ENCODE measurements around the gene PTRH1. TPM values are rescaled to one million over a fixed set of nuclear protein-coding genes. Genes with fewer than 3 reads are reported as not detected.
A peak's percentile ranks its signal among the peaks of the same experiment; 100 is the strongest.

The PTRH1 gene
- total and polyA plus RNA-seq, 2 of the 13 experiments (the other 11 are each of a cell fraction or from before 2014, with no cell fraction given) = 4.0 to 10.4 TPM

GRCh38 chr9:127721391-127721821 is 5.9 kb upstream of the PTRH1 start (continued):
- TF ChIP-seq ZNF451 (CRISPR knock-in tag; IDR thresholded peaks at IDR 0.05) (no peak), PAF1 (CRISPR knock-in tag; IDR thresholded peaks at IDR 0.05) (no peak), RXRA (CRISPR knock-in tag; IDR thresholded peaks at IDR 0.05) (no peak)

GRCh38 chr9:127720865-127721227 is 5.4 kb upstream of the PTRH1 start:
- Histone ChIP-seq H4K20me1 (ENCODE audit: insufficient read depth, low read length) (no peaks in the 10 kb centered on the region), H3K4me3 (replicated peaks in 1 of 3; ENCODE audit: insufficient read depth in 1 of 3, low read depth in 2 of 3, low read length in 3 of 3) (no peak overlapping the region), H3K79me2 (ENCODE audit: insufficient read depth, low read length) (no peaks in the 10 kb centered on the region), H3K27ac (ENCODE audit: extremely low read length, insufficient read depth, low read length) (no peak overlapping the region), H3K4me1 (ENCODE audit: insufficient read depth, low read length) (peaks cover 25% of the 10 kb centered on the region), H3K4me2 (ENCODE audit: low read depth, low read length) (no peak overlapping the region), H3K9ac (ENCODE audit: insufficient read depth, low read depth, low read length) (no peak overlapping the region), H3K27me3 (ENCODE audit: control insufficient read depth in 1 of 2, insufficient read depth in 2 of 2, low read length in 2 of 2) (peaks cover 0 to 6% of the 10 kb centered on the region in 2 experiments; a peak in 2 of 5 replicates), H3K9me3 (ENCODE audit: low read length) (no peaks in the 10 kb centered on the region), H3K36me3 (replicated peaks in 1 of 2; ENCODE audit: control insufficient read depth in 1 of 2, insufficient read depth in 2 of 2, low read length in 2 of 2) (no peaks in the 10 kb centered on the region), H2AFZ (ENCODE audit: low read length) (no peak overlapping the region)
- in situ Hi-C loops (cut with HindIII; ENCODE audit: extremely low pct_ligation_motif_present, low pct_unique_long_range_greater_than_20kb) = no loop called here
- no peak for DNase-seq (ENCODE audit: low spot score)
- POLR2A ChIA-PET = interaction anchor here (0.7 kb wide), 1 partner anchor 18 kb away, joined by 3 read pairs; no protein-coding TSS in a partner anchor
- CTCF ChIA-PET (ENCODE audit: low intra/inter-chr PET ratio, low total read pairs) = no interaction called here
- peak; percentile 39 for TF ChIP-seq HNRNPK (IDR thresholded peaks at IDR 0.05; ENCODE audit: low read depth, low read length, poor library complexity, severe bottlenecking)
- TF ChIP-seq CSRNP2 (CRISPR knock-in tag; conservative IDR thresholded peaks at IDR 0.05; ENCODE audit: low read depth) = no peak
- intact Hi-C loops (cut with micrococcal nuclease; ENCODE audit: unreplicated experiment) = loop anchor here (10.0 kb wide), 1 partner anchor 216 kb away; no protein-coding TSS in a partner anchor
- no TSS peak for BruUV-seq (replicated peaks)
- no peak for ATAC-seq
- FAIRE-seq = no peak
